ENCODE results near the gene NISCH.

The NISCH gene

GRCh38 chr3:52479037-52479876 lies 23.9 kb downstream of the NISCH start:
- no peak for TF ChIP-seq CTCF (IDR thresholded peaks at IDR 0.05; ENCODE audit: control insufficient read depth, extremely low read depth, insufficient read depth)
- no peak overlapping the region for H3K4me3 ChIP-seq (ENCODE audit: low read depth, low read length)
- DNase-seq (ENCODE audit: low read depth) = no peak

- no peak overlapping the region for H3K4me3 ChIP-seq (ENCODE audit: low read depth, low read length)
- DNase-seq (ENCODE audit: low read depth) = no peak
- TF ChIP-seq CTCF (IDR thresholded peaks at IDR 0.05; ENCODE audit: control insufficient read depth, extremely low read depth, insufficient read depth) = no peak
Observed at GRCh38 chr3:52479877-52480575, 24.6 kb downstream of the NISCH start.

GRCh38 chr3:52480768-52481715 lies 25.6 kb downstream of the NISCH start:
- DNase-seq (ENCODE audit: low read depth) = no peak
- no peak for TF ChIP-seq CTCF (IDR thresholded peaks at IDR 0.05; ENCODE audit: control insufficient read depth, extremely low read depth, insufficient read depth)
- no peak overlapping the region for H3K4me3 ChIP-seq (ENCODE audit: low read depth, low read length)

GRCh38 chr3:52481819-52482521 lies 26.6 kb downstream of the NISCH start:
- H3K4me3 ChIP-seq (ENCODE audit: low read depth, low read length) = no peak overlapping the region
- TF ChIP-seq CTCF (IDR thresholded peaks at IDR 0.05; ENCODE audit: control insufficient read depth, extremely low read depth, insufficient read depth) = peak; percentile 17; the same call in 1 of the 2 replicates
- no peak for DNase-seq (ENCODE audit: low read depth)

- no peak for TF ChIP-seq CTCF (IDR thresholded peaks at IDR 0.05; ENCODE audit: control insufficient read depth, extremely low read depth, insufficient read depth)
- H3K4me3 ChIP-seq (ENCODE audit: low read depth, low read length) = no peak overlapping the region
- no peak for DNase-seq (ENCODE audit: low read depth)
Observed at GRCh38 chr3:52483081-52483480, 27.7 kb downstream of the NISCH start.
